Left ventricle myocardium inferior (tissue), 1 donor: ENCODE results near the gene NDUFB6. TPM values are rescaled to one million over a fixed set of nuclear protein-coding genes. Genes with fewer than 3 reads are reported as not detected.

Source experiments
- DNase-seq: peaks from one replicate; pipeline ENCODE4 v3.0.0-alpha.2; 2020
- H3K27ac ChIP-seq: fragments of 200-600 bp; replicated peaks from 2 replicates; pipeline ENCODE4 v1.8.0; 2021
- H3K27me3 ChIP-seq: fragments of 200-600 bp; 2 replicates; pipeline ENCODE4 v1.8.0; 2021; ENCODE audit warnings: low read depth
- H3K36me3 ChIP-seq: fragments of 200-600 bp; 2 replicates; pipeline ENCODE4 v1.8.0; 2021
- H3K4me1 ChIP-seq: fragments of 200-600 bp; 2 replicates; pipeline ENCODE4 v1.8.0; 2021
- H3K4me3 ChIP-seq: fragments of 200-600 bp; 2 replicates; pipeline ENCODE4 v1.8.0; 2021; ENCODE audit warnings: mild to moderate bottlenecking, moderate library complexity
- H3K9me3 ChIP-seq: fragments of 200-600 bp; replicated peaks from 2 replicates; pipeline ENCODE4 v1.8.0; 2021
- intact Hi-C: fragments of 100-400 bp; cut with micrococcal nuclease; formaldehyde crosslinking; loops from one replicate; pipeline ENCODE4 v1.11.0; 2022
- total RNA-seq: library from RNA; stranded (reverse); fragmentation: NEBNext Ultra II Directional; extraction: Animal tissue kit (Norgen Biotek cat#: 25700); gene quantifications from one replicate; pipeline ENCODE4 v1.2.1, GENCODE V29; 2021
- TF ChIP-seq, protein P1 (sequence below): fragments of 200-600 bp; IDR thresholded peaks from 2 replicates; pipeline ENCODE4 v1.8.0; 2021; ENCODE audit warnings: antibody characterized with exemption, mild to moderate bottlenecking, borderline replicate concordance
- donor health status: DM: no; HTN: yes; CAD: no; lungs with severe emphysema.

The NDUFB6 gene
- total RNA-seq, 1 donor from 2014 or later = 174 TPM

DNA sequence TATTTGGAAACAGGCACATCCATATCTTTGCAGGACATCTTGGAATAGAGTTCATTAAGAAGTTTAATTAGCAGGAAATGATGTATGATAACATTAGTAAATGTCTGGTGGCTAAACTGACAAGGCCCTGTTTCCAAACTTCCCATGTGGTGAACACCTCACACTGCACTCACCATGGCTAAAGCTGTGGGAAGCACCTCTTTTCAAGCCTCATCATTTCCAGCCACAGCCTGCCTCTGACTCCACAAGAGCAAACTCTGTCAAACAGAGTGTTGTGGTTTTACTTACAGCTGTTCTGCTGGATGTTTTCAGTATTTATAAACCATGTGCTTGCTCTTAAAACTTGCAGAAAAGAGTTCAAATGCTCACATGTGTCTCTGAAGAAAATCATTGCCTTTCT is 14.9 kb upstream of the NDUFB6 start:
- no peak overlapping the region for H3K27ac ChIP-seq
- no peaks in the 10 kb centered on the region for H3K4me1 ChIP-seq
- TF ChIP-seq, protein P1, sequence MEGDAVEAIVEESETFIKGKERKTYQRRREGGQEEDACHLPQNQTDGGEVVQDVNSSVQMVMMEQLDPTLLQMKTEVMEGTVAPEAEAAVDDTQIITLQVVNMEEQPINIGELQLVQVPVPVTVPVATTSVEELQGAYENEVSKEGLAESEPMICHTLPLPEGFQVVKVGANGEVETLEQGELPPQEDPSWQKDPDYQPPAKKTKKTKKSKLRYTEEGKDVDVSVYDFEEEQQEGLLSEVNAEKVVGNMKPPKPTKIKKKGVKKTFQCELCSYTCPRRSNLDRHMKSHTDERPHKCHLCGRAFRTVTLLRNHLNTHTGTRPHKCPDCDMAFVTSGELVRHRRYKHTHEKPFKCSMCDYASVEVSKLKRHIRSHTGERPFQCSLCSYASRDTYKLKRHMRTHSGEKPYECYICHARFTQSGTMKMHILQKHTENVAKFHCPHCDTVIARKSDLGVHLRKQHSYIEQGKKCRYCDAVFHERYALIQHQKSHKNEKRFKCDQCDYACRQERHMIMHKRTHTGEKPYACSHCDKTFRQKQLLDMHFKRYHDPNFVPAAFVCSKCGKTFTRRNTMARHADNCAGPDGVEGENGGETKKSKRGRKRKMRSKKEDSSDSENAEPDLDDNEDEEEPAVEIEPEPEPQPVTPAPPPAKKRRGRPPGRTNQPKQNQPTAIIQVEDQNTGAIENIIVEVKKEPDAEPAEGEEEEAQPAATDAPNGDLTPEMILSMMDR = no peak
- intact Hi-C loops = no loop called here
- no peaks in the 10 kb centered on the region for H3K36me3 ChIP-seq
- peaks cover 59% of the 10 kb centered on the region for H3K27me3 ChIP-seq
- no peak for DNase-seq
- no peak overlapping the region for H3K4me3 ChIP-seq
- H3K9me3 ChIP-seq = no peaks in the 10 kb centered on the region

DNA sequence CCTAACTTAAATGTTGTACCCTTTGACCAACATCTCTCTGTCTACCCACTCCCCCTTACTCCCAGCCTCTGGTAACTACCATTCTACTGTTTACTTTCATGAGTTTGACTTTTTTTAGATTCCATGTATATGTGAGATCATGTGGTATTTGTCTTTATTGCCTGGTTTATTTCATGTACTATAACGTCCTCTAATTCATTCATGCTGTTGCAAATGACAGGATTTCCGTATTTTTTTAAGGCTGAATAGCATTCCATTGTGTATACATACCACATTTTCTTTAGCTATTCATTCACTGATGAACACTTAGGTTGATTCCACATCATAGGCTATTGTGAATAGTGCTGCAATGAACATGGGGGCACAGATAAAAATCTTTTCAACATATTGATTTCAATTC is 11.8 kb upstream of the NDUFB6 start:
- no peaks in the 10 kb centered on the region for H3K36me3 ChIP-seq
- H3K27ac ChIP-seq = no peak overlapping the region
- no peak for DNase-seq
- no peaks in the 10 kb centered on the region for H3K9me3 ChIP-seq
- H3K4me1 ChIP-seq = no peaks in the 10 kb centered on the region
- TF ChIP-seq, protein P1 = no peak
- peaks cover 59% of the 10 kb centered on the region for H3K27me3 ChIP-seq
- intact Hi-C loops = no loop called here
- H3K4me3 ChIP-seq = no peak overlapping the region

DNA sequence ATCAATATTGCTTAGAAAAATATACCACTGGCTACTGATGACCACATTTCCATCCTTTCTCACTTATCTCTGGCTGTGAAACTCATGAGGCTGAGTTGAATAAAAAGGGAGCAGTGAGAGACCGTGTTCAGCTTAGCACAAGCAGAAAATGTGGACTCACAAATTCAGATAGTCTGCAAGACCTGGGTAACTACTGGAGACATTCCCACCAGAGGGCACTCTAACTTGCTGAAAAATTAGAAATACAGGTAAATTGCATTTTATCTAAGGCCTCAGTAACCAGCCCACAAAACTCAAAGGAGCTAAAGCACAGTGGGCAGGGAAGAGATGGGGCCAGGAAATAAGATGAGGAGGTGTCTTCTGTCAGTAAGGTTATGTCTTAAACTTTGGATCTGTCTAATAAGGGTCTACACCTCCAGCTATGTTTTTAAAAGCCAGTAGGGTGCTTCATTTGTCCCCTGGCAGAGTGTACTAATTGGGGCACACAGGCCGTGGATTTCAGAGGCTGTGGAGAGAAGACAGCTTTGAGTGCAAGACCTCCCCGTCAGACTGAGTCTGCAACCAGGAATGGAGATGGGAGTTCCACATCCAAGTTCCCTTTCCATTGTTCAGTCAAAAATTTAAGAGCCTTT is 8.7 kb upstream of the NDUFB6 start:
- H3K36me3 ChIP-seq = no peaks in the 10 kb centered on the region
- H3K27ac ChIP-seq = no peak overlapping the region
- intact Hi-C loops = loop anchor here (2.0 kb wide), 1 partner anchor 203 kb away; no protein-coding TSS in a partner anchor
- TF ChIP-seq, protein P1 = peak; percentile 57
- H3K4me3 ChIP-seq = no peak overlapping the region
- H3K4me1 ChIP-seq = peaks cover 6% of the 10 kb centered on the region
- DNase-seq = no peak
- H3K27me3 ChIP-seq = peaks cover 40% of the 10 kb centered on the region
- no peaks in the 10 kb centered on the region for H3K9me3 ChIP-seq

DNA sequence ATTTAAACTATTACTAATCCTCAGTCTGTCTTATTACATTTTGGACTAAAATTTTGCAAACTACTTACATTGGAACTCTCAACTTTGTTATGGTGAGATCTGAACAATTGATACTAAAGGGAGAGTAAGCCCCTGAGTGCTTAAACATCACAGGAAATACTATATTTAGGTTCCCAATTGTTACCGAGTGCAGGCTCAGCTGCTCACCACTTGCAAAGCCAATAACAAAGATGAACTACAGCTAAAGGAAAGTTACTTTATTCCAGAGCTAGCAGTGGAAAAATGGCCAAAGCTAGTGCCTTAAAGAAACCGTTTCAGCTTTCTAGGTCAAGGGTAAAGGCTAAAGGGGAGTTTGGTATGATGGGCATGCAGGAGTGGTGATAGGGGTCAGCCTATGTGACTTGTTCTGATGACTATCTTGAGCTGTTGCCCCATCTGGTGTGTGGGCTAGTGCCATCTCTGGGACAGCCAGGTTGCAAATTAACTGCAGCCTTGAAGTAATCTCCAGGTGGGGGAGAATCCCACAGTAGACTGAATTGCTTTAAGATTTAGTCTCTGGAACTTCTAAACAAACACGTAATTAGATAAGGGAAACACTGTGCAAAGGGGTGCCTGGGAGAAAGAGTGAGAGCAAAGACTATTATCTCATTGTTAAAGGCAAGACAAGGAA is 7.8 kb upstream of the NDUFB6 start:
- Histone ChIP-seq H3K4me3 (no peak overlapping the region), H3K27ac (no peak overlapping the region), H3K4me1 (peaks cover 6% of the 10 kb centered on the region), H3K36me3 (no peaks in the 10 kb centered on the region), H3K27me3 (peaks cover 31% of the 10 kb centered on the region), H3K9me3 (no peaks in the 10 kb centered on the region)
- intact Hi-C loops = loop anchor here (2.0 kb wide), 1 partner anchor 202 kb away; no protein-coding TSS in a partner anchor
- DNase-seq = no peak
- TF ChIP-seq, protein P1 = no peak

DNA sequence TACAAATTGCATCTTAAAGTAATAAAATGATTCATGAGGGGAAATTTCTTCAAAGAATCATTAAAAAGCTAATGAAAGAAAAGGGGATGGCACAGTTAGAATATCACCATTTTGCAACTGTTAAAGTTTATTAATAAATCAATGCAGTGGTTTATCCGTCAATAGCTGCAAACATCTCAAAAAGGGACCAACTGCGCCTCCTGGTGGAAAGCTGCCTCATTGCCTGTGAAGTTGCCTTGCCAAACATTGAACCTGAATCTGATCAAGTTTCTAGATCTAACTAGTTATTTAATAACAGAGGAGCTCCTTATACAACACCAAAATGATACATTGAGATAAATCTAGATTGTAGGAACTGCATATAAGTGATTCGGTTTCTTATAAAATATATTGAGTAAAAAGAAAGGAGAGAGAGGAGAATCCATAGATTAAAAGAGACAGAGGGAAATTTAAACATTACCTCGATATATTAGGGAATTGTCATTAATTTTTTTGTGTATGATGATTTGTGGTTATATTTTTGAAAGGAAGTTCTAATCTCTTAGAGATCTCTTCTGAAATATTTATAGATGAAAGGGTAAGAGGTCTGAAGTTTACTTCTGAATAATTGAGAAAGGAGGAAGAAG is 6.9 kb upstream of the NDUFB6 start:
- TF ChIP-seq, protein P1 = peak; percentile 94
- H3K4me3 ChIP-seq = no peak overlapping the region
- DNase-seq = peak; percentile 61
- H3K4me1 ChIP-seq = peaks cover 6% of the 10 kb centered on the region
- no peak overlapping the region for H3K27ac ChIP-seq
- intact Hi-C loops = loop anchor here (2.0 kb wide), 1 partner anchor 201 kb away; no protein-coding TSS in a partner anchor
- no peaks in the 10 kb centered on the region for H3K36me3 ChIP-seq
- H3K27me3 ChIP-seq = peaks cover 29% of the 10 kb centered on the region
- no peaks in the 10 kb centered on the region for H3K9me3 ChIP-seq
